Hepatocyte (in vitro differentiated cells): ENCODE data around the gene TBX21. TPM values are rescaled to one million over a fixed set of nuclear protein-coding genes. Genes with fewer than 3 reads are reported as not detected.

Experiments
- DNase-seq: peaks from one replicate; pipeline ENCODE4 v3.0.0-alpha.2; 2016; ENCODE audit warnings: low spot score
- H2AFZ ChIP-seq: fragments of 200-600 bp; sonication (generic); 2 replicates; pipeline ENCODE4 v1.6.0; 2016; ENCODE audit warnings: antibody characterized with exemption, mild to moderate bottlenecking
- H3K27ac ChIP-seq: fragments of 200-600 bp; sonication (generic); 2 replicates; pipeline ENCODE4 v1.5.1; 2016; ENCODE audit warnings: mild to moderate bottlenecking
- H3K27me3 ChIP-seq: fragments of 200-600 bp; sonication (generic); 2 replicates; pipeline ENCODE4 v1.6.1; 2016
- H3K36me3 ChIP-seq: fragments of 200-600 bp; sonication (generic); replicated peaks from 2 replicates; pipeline ENCODE4 v1.5.1; 2016; ENCODE audit warnings: low read depth; ENCODE audit not compliant: insufficient read depth
- H3K4me1 ChIP-seq: fragments of 200-600 bp; sonication (generic); 2 replicates; pipeline ENCODE4 v1.5.1; 2016; ENCODE audit warnings: mild to moderate bottlenecking, moderate library complexity; ENCODE audit not compliant: insufficient read depth
- H3K4me2 ChIP-seq: fragments of 200-600 bp; sonication (generic); 2 replicates; pipeline ENCODE4 v1.6.0; 2016
- H3K4me3 ChIP-seq: fragments of 200-600 bp; sonication (generic); 2 replicates; pipeline ENCODE4 v1.5.1; 2016; ENCODE audit warnings: mild to moderate bottlenecking
- H3K79me2 ChIP-seq: fragments of 200-600 bp; sonication (generic); 2 replicates; pipeline ENCODE4 v1.6.0; 2017; ENCODE audit warnings: mild to moderate bottlenecking
- H3K9me2 ChIP-seq: fragments of 200-600 bp; sonication (generic); replicated peaks from 2 replicates; pipeline ENCODE4 v1.6.0; 2017; ENCODE audit warnings: mild to moderate bottlenecking; ENCODE audit not compliant: insufficient read depth
- H3K9me3 ChIP-seq: fragments of 200-600 bp; sonication (generic); 2 replicates; pipeline ENCODE4 v1.5.1; 2016; ENCODE audit warnings: low read depth, mild to moderate bottlenecking
- H4K20me1 ChIP-seq: fragments of 200-600 bp; sonication (generic); 2 replicates; pipeline ENCODE4 v1.6.0; 2016; ENCODE audit warnings: mild to moderate bottlenecking; ENCODE audit not compliant: insufficient read depth, poor library complexity, severe bottlenecking
- CTCF ChIP-seq: fragments of 200-600 bp; sonication (generic); IDR thresholded peaks from 2 replicates; pipeline ENCODE4 v1.5.1; 2016; ENCODE audit warnings: antibody characterized with exemption, mild to moderate bottlenecking; ENCODE audit not compliant: poor library complexity
- EZH2 ChIP-seq: fragments of 200-600 bp; sonication (generic); IDR thresholded peaks from 2 replicates; pipeline ENCODE4 v1.6.1; 2016; ENCODE audit warnings: antibody characterized with exemption, mild to moderate bottlenecking, borderline replicate concordance
- EZH2phosphoT487 ChIP-seq: fragments of 200-600 bp; sonication (generic); IDR thresholded peaks from one replicate; pipeline ENCODE4 v1.6.1; 2018; ENCODE audit warnings: antibody characterized with exemption, mild to moderate bottlenecking, low read depth, moderate library complexity; ENCODE audit not compliant: unreplicated experiment, severe bottlenecking
- WGBS: methylation state at CpG from one replicate; pipeline ENCODE4 v1.1.6; 2016; ENCODE audit warnings: low lambda C conversion rate; ENCODE audit errors: missing lambda C conversion rate; 5-methylcytosine and 5-hydroxymethylcytosine counted together
- polyA plus RNA-seq: library from polyadenylated mRNA; unstranded; fragments of >200 nt; fragmentation: Nextera tagmentation; extraction: Ambion mirVana; gene quantifications from 2 replicates; pipeline ENCODE4 v1.2.1, GENCODE V29; 2016
- total RNA-seq: library from RNA; depleted of rRNA; stranded (reverse); fragments of >200 nt; gene quantifications from 2 replicates; pipeline ENCODE4 v1.2.3, GENCODE V29; 2014

The TBX21 gene
- total and polyA plus RNA-seq, 2 experiments from 2014 or later: not detected

GRCh38 chr17:47781397-47781796 lies 48.4 kb downstream of the TBX21 start:
- H3K27me3 ChIP-seq: peaks cover 19% of the 10 kb centered on the region
- H3K4me2 ChIP-seq: no peak overlapping the region
- H3K9me3 ChIP-seq: no peaks in the 10 kb centered on the region
- no peaks in the 10 kb centered on the region for H3K36me3 ChIP-seq
- no peak overlapping the region for H3K4me3 ChIP-seq
- H3K79me2 ChIP-seq: no peaks in the 10 kb centered on the region
- no peaks in the 10 kb centered on the region for H4K20me1 ChIP-seq
- H3K27ac ChIP-seq: no peak overlapping the region
- H2AFZ ChIP-seq: no peak overlapping the region
- TF ChIP-seq CTCF (no peak), EZH2 (no peak), EZH2phosphoT487 (no peak)
- 64% methylated on average over 5 of the region's 5 CpGs for WGBS
- DNase-seq: no peak
- H3K4me1 ChIP-seq: no peaks in the 10 kb centered on the region
- H3K9me2 ChIP-seq: no peaks in the 10 kb centered on the region

GRCh38 chr17:47785538-47786123 lies 52.6 kb downstream of the TBX21 start:
- no peak overlapping the region for H3K4me2 ChIP-seq
- H3K36me3 ChIP-seq: no peaks in the 10 kb centered on the region
- TF ChIP-seq EZH2phosphoT487 (no peak), CTCF (no peak), EZH2 (no peak)
- no peaks in the 10 kb centered on the region for H3K79me2 ChIP-seq
- H3K27ac ChIP-seq: no peak overlapping the region
- no peak overlapping the region for H3K4me3 ChIP-seq
- no peaks in the 10 kb centered on the region for H4K20me1 ChIP-seq
- H3K4me1 ChIP-seq: no peaks in the 10 kb centered on the region
- H2AFZ ChIP-seq: no peak overlapping the region
- WGBS: 43% methylated on average over 5 of the region's 5 CpGs
- peaks cover 54% of the 10 kb centered on the region for H3K27me3 ChIP-seq
- H3K9me2 ChIP-seq: no peaks in the 10 kb centered on the region
- no peaks in the 10 kb centered on the region for H3K9me3 ChIP-seq
- DNase-seq: peak; percentile 47

- WGBS: 3% methylated on average over 64 of the region's 70 CpGs
- no peak overlapping the region for H3K4me3 ChIP-seq
- peak overlapping the region; percentile 97 for H3K4me2 ChIP-seq
- no peaks in the 10 kb centered on the region for H3K4me1 ChIP-seq
- no peaks in the 10 kb centered on the region for H3K79me2 ChIP-seq
- H3K27me3 ChIP-seq: peaks cover 81% of the 10 kb centered on the region
- peak overlapping the region; percentile 63 for H2AFZ ChIP-seq
- no peak overlapping the region for H3K27ac ChIP-seq
- DNase-seq: peak; percentile 69
- H3K9me3 ChIP-seq: no peaks in the 10 kb centered on the region
- H4K20me1 ChIP-seq: no peaks in the 10 kb centered on the region
- TF ChIP-seq EZH2: peak; percentile 72
- TF ChIP-seq CTCF: peak; percentile 49
- TF ChIP-seq EZH2phosphoT487: no peak
- no peaks in the 10 kb centered on the region for H3K9me2 ChIP-seq
- no peaks in the 10 kb centered on the region for H3K36me3 ChIP-seq
Observed at GRCh38 chr17:47789611-47790561, 56.9 kb downstream of the TBX21 start.
